WTC11 (cell line): Measurements from ENCODE around the gene TDRD9. TPM values are rescaled to one million over a fixed set of nuclear protein-coding genes. Genes with fewer than 3 reads are reported as not detected.

Experiments
- ATAC-seq: fragments of 200-7000 bp; cut with Tn5 transposase; 2 replicates; pipeline ENCODE4 v1.10.0; 2021; ENCODE audit warnings: mild to moderate bottlenecking, moderate library complexity
- CTCF ChIA-PET: fragments of 300-600 bp; sonication (Branson Sonifier 250); formaldehyde crosslinking; loops from one replicate; lab custom pipeline; 2021; ENCODE audit warnings: antibody characterized with exemption; lab: Charles Lee
- POLR2A ChIA-PET: fragments of 350-600 bp; sonication (Branson Sonifier 250); formaldehyde crosslinking; loops from one replicate; lab custom pipeline; 2021; ENCODE audit warnings: antibody characterized with exemption; lab: Charles Lee
- DNase-seq: peaks from one replicate; pipeline ENCODE4 v3.0.0; 2021; ENCODE audit warnings: low spot score
- H3K27ac Mint-ChIP-seq: 2 replicates; pipeline ENCODE4 v1.8.0; 2021; ENCODE audit warnings: mixed read lengths
- H3K27me3 Mint-ChIP-seq: 2 replicates; pipeline ENCODE4 v1.8.0; 2021; ENCODE audit warnings: low read depth, mild to moderate bottlenecking, moderate library complexity, mixed read lengths
- H3K36me3 Mint-ChIP-seq: 2 replicates; pipeline ENCODE4 v1.8.0; 2021; ENCODE audit warnings: mixed read lengths
- H3K4me1 Mint-ChIP-seq: 2 replicates; pipeline ENCODE4 v1.8.0; 2022; ENCODE audit warnings: mixed read lengths
- H3K4me3 Mint-ChIP-seq: 2 replicates; pipeline ENCODE4 v1.8.0; 2021; ENCODE audit warnings: mild to moderate bottlenecking, moderate library complexity, mixed read lengths
- H3K9me3 Mint-ChIP-seq: 2 replicates; pipeline ENCODE4 v1.8.0; 2021; ENCODE audit warnings: mixed read lengths
- ATF6 ChIP-seq: sonication (generic); formaldehyde crosslinking; IDR thresholded peaks from 2 replicates; pipeline ENCODE4 v1.8.1; 2023; ENCODE audit warnings: mild to moderate bottlenecking, missing genetic modification reagents
- CBFB ChIP-seq: sonication (generic); formaldehyde crosslinking; IDR thresholded peaks from 2 replicates; pipeline ENCODE4 v1.8.1; 2022; ENCODE audit warnings: mild to moderate bottlenecking, low read depth, missing genetic modification reagents
- CREB1 ChIP-seq: sonication (generic); formaldehyde crosslinking; IDR thresholded peaks from 2 replicates; pipeline ENCODE4 v1.8.0; 2023; ENCODE audit warnings: mild to moderate bottlenecking, missing genetic modification reagents
- CREM ChIP-seq: sonication (generic); formaldehyde crosslinking; IDR thresholded peaks from 2 replicates; pipeline ENCODE4 v1.8.1; 2022; ENCODE audit warnings: mild to moderate bottlenecking, missing genetic modification reagents, moderate library complexity
- ERG ChIP-seq: fragments of 250-450 bp; sonication (Bioruptor Pico); IDR thresholded peaks from 2 replicates; pipeline ENCODE4 v1.8.0; 2021; ENCODE audit warnings: mild to moderate bottlenecking
- FOXP1 ChIP-seq: sonication (generic); formaldehyde crosslinking; IDR thresholded peaks from 2 replicates; pipeline ENCODE4 v1.8.0; 2022; ENCODE audit warnings: missing genetic modification reagents, mild to moderate bottlenecking, moderate library complexity, borderline replicate concordance
- GABPB1 ChIP-seq: sonication (generic); formaldehyde crosslinking; IDR thresholded peaks from 2 replicates; pipeline ENCODE4 v1.8.1; 2023; ENCODE audit warnings: mild to moderate bottlenecking, missing genetic modification reagents
- HMGXB4 ChIP-seq: sonication (generic); formaldehyde crosslinking; IDR thresholded peaks from 2 replicates; pipeline ENCODE4 v1.8.1; 2023; ENCODE audit warnings: mild to moderate bottlenecking, moderate library complexity, missing genetic modification reagents
- MAX ChIP-seq: sonication (generic); formaldehyde crosslinking; IDR thresholded peaks from 2 replicates; pipeline ENCODE4 v1.8.0; 2022; ENCODE audit warnings: mild to moderate bottlenecking, missing genetic modification reagents
- MYBL2 ChIP-seq: sonication (generic); formaldehyde crosslinking; IDR thresholded peaks from 2 replicates; pipeline ENCODE4 v1.8.1; 2023; ENCODE audit warnings: mild to moderate bottlenecking, moderate library complexity, missing genetic modification reagents
- NR3C1 ChIP-seq: sonication (generic); formaldehyde crosslinking; conservative IDR thresholded peaks from 2 replicates; pipeline ENCODE4 v1.8.1; 2023; ENCODE audit warnings: low read depth, mild to moderate bottlenecking, missing genetic modification reagents
- TEAD1 ChIP-seq: sonication (generic); formaldehyde crosslinking; IDR thresholded peaks from 2 replicates; pipeline ENCODE4 v1.8.0; 2022; ENCODE audit warnings: mild to moderate bottlenecking, missing genetic modification reagents
- TEAD4 ChIP-seq: sonication (generic); formaldehyde crosslinking; IDR thresholded peaks from 2 replicates; pipeline ENCODE4 v1.8.0; 2022; ENCODE audit warnings: mild to moderate bottlenecking, missing genetic modification reagents
- USF1 ChIP-seq: sonication (generic); formaldehyde crosslinking; IDR thresholded peaks from 2 replicates; pipeline ENCODE4 v1.8.0; 2022; ENCODE audit warnings: mild to moderate bottlenecking, missing genetic modification reagents
- ZBTB21 ChIP-seq: sonication (generic); formaldehyde crosslinking; IDR thresholded peaks from 2 replicates; pipeline ENCODE4 v1.8.1; 2023; ENCODE audit warnings: mild to moderate bottlenecking, missing genetic modification reagents, borderline replicate concordance
- ZNF219 ChIP-seq: sonication (generic); formaldehyde crosslinking; IDR thresholded peaks from 2 replicates; pipeline ENCODE4 v1.8.0; 2023; ENCODE audit warnings: missing genetic modification reagents, mild to moderate bottlenecking, borderline replicate concordance
- ZNF263 ChIP-seq: sonication (generic); formaldehyde crosslinking; IDR thresholded peaks from 2 replicates; pipeline ENCODE4 v1.8.1; 2022; ENCODE audit warnings: low read depth, mild to moderate bottlenecking, moderate library complexity, missing genetic modification reagents
- ZNF671 ChIP-seq: fragments of 250-450 bp; sonication (Bioruptor Pico); IDR thresholded peaks from 2 replicates; pipeline ENCODE4 v1.8.0; 2021; ENCODE audit warnings: mild to moderate bottlenecking
- total RNA-seq: library from RNA; stranded (reverse); gene quantifications from 3 replicates; pipeline ENCODE4 v1.2.3, GENCODE V29; 2021
- TF ChIP-seq, protein P1 (sequence below): fragments of 250-450 bp; sonication (Bioruptor Pico); IDR thresholded peaks from 2 replicates; pipeline ENCODE4 v1.9.0; 2021; ENCODE audit warnings: mild to moderate bottlenecking, borderline replicate concordance

TDRD9 gene
- total RNA-seq, 1 experiment from 2014 or later, result 0.17 TPM

DNA sequence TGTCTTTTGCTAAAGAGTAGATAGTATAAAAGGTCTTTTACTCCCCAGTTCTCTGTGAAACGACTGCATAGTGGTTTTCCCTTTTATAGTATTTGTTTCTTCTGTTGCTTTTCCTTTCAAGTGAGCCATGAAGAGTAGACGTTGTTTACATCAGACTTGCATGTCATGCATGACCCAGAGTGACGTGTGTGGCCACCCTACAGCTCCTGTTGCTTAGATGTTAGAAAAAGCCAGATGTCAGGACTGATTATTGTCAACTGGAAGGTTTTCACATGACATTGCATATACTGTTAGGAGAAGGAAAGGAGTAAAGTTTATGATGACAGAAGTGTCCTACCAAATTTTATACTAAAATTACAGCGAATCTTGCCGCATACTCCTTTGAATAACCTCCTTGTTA, 15.4 kb downstream of the TDRD9 start (continued):
- TF ChIP-seq ATF6 (CRISPR knock-in tag) (no peak), CREB1 (CRISPR knock-in tag) (no peak), FOXP1 (CRISPR knock-in tag) (no peak), CREM (CRISPR knock-in tag) (no peak), NR3C1 (CRISPR knock-in tag) (no peak)
- TF ChIP-seq, all 79 proteins: peak for 0

DNA sequence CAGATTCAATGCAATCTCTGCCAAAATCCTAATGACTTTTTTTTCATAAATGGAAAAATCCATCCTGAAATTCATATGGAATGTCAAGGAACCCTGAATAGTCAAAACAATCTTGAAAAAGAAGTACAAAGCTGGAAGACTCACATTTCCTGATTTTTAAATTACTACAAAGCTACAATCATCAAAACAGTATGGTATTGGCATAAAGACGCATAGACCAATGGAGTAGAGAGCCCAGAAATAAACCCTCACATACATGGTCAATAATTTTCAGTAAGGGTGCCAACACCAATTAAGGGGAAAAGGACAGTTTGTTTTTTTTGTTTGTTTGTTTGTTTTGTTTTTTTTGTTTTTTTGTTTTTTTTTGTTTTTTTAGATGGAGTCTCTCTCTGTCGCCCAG, 18.7 kb downstream of the TDRD9 start:
- DNase-seq, result no peak
- no peak overlapping the region for H3K27ac Mint-ChIP-seq
- H3K36me3 Mint-ChIP-seq, result 0 out of 2 replicates have a peak, but pooled peaks cover 3% of the 10 kb centered on the region
- no peaks in the 10 kb centered on the region for H3K4me1 Mint-ChIP-seq
- CTCF ChIA-PET, result no interaction called here
- TF ChIP-seq CBFB (CRISPR knock-in tag), result no peak
- TF ChIP-seq, protein P1, sequence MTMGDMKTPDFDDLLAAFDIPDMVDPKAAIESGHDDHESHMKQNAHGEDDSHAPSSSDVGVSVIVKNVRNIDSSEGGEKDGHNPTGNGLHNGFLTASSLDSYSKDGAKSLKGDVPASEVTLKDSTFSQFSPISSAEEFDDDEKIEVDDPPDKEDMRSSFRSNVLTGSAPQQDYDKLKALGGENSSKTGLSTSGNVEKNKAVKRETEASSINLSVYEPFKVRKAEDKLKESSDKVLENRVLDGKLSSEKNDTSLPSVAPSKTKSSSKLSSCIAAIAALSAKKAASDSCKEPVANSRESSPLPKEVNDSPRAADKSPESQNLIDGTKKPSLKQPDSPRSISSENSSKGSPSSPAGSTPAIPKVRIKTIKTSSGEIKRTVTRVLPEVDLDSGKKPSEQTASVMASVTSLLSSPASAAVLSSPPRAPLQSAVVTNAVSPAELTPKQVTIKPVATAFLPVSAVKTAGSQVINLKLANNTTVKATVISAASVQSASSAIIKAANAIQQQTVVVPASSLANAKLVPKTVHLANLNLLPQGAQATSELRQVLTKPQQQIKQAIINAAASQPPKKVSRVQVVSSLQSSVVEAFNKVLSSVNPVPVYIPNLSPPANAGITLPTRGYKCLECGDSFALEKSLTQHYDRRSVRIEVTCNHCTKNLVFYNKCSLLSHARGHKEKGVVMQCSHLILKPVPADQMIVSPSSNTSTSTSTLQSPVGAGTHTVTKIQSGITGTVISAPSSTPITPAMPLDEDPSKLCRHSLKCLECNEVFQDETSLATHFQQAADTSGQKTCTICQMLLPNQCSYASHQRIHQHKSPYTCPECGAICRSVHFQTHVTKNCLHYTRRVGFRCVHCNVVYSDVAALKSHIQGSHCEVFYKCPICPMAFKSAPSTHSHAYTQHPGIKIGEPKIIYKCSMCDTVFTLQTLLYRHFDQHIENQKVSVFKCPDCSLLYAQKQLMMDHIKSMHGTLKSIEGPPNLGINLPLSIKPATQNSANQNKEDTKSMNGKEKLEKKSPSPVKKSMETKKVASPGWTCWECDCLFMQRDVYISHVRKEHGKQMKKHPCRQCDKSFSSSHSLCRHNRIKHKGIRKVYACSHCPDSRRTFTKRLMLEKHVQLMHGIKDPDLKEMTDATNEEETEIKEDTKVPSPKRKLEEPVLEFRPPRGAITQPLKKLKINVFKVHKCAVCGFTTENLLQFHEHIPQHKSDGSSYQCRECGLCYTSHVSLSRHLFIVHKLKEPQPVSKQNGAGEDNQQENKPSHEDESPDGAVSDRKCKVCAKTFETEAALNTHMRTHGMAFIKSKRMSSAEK (CRISPR knock-in tag), result no peak
- no peak for TF ChIP-seq ZNF263
- TF ChIP-seq ERG (CRISPR knock-in tag), result no peak
- TF ChIP-seq MYBL2 (CRISPR knock-in tag), result no peak
- no peak for TF ChIP-seq HMGXB4 (CRISPR knock-in tag)
- no peak for TF ChIP-seq MAX (CRISPR knock-in tag)
- no peak for TF ChIP-seq ZNF671 (CRISPR knock-in tag)
- no peak for TF ChIP-seq TEAD1
- no peak for TF ChIP-seq TEAD4 (CRISPR knock-in tag)
- TF ChIP-seq USF1, result no peak
- TF ChIP-seq ZNF219 (CRISPR knock-in tag), result no peak
- TF ChIP-seq ZBTB21, result no peak
- no peak for TF ChIP-seq GABPB1 (CRISPR knock-in tag)
- no peak for TF ChIP-seq CREB1 (CRISPR knock-in tag)
- no peak for TF ChIP-seq CREM (CRISPR knock-in tag)
- ATAC-seq, result no peak
- peaks cover 15% of the 10 kb centered on the region for H3K9me3 Mint-ChIP-seq
- POLR2A ChIA-PET, result interaction anchor here (0.7 kb wide), 1 partner anchor 124 kb away, joined by 4 read pairs; no protein-coding TSS in a partner anchor
- no peak overlapping the region for H3K4me3 Mint-ChIP-seq
- H3K27me3 Mint-ChIP-seq, result peaks cover 4% of the 10 kb centered on the region
